HepG2 (cell line): ENCODE results near the gene KDM5D. TPM values are rescaled to one million over a fixed set of nuclear protein-coding genes. Genes with fewer than 3 reads are reported as not detected.

Source experiments
- ATF1 ChIP-seq: IDR thresholded peaks from 2 replicates; pipeline ENCODE4 v1.6.1; 2016; ENCODE audit warnings: mild to moderate bottlenecking, control low read depth
- ATF7-NPFF ChIP-seq: sonication (generic); formaldehyde crosslinking; IDR thresholded peaks from 2 replicates; pipeline ENCODE4 v1.8.1; 2023; ENCODE audit warnings: mild to moderate bottlenecking, low read depth, missing genetic modification reagents, moderate library complexity
- DMAP1 ChIP-seq: IDR thresholded peaks from 2 replicates; pipeline ENCODE4 v1.6.1; 2016
- FOXJ3 ChIP-seq: sonication (generic); formaldehyde crosslinking; IDR thresholded peaks from 2 replicates; pipeline ENCODE4 v1.4.0; 2020; ENCODE audit warnings: missing genetic modification reagents, mild to moderate bottlenecking, borderline replicate concordance
- GTF2F1 ChIP-seq: fragments of 150-350 bp; IDR thresholded peaks from 2 replicates; pipeline ENCODE4 v1.6.1; 2014; ENCODE audit warnings: low read length
- JUN ChIP-seq: sonication (generic); formaldehyde crosslinking; IDR thresholded peaks from 2 replicates; pipeline ENCODE4 v1.4.0; 2020; ENCODE audit warnings: mild to moderate bottlenecking, missing genetic modification reagents
- KDM4B ChIP-seq: sonication (generic); formaldehyde crosslinking; IDR thresholded peaks from 2 replicates; pipeline ENCODE4 v1.4.0; 2020; ENCODE audit warnings: missing genetic modification reagents
- KLF16 ChIP-seq, 2 experiments: sonication (generic) in 1 of 2; formaldehyde crosslinking in 1 of 2; IDR thresholded peaks; 2 replicates each; pipeline versions ENCODE4 v1.6.1 to v1.8.0; 2016 to 2023; ENCODE audit warnings: missing genetic modification reagents in 2 of 2, missing compliant biosample characterization in 1 of 2
- NFYC ChIP-seq: IDR thresholded peaks from 2 replicates; pipeline ENCODE4 v1.6.1; 2016; ENCODE audit warnings: missing genetic modification reagents, missing compliant biosample characterization
- NR1H2 ChIP-seq: sonication (generic); formaldehyde crosslinking; IDR thresholded peaks from 2 replicates; pipeline ENCODE4 v1.8.1; 2022; ENCODE audit warnings: low read depth, missing genetic modification reagents, borderline replicate concordance
- POLR2AphosphoS5 ChIP-seq: IDR thresholded peaks from 2 replicates; pipeline ENCODE4 v1.6.1; 2012; ENCODE audit warnings: low read depth, low read length
- SMYD3 ChIP-seq: sonication (generic); formaldehyde crosslinking; IDR thresholded peaks from 2 replicates; pipeline ENCODE4 v1.8.1; 2023; ENCODE audit warnings: mild to moderate bottlenecking, missing genetic modification reagents
- TCF12 ChIP-seq, 2 experiments: fragments of 450-650 bp in 1 of 2; sonication (generic) in 1 of 2; formaldehyde crosslinking in 1 of 2; IDR thresholded peaks; 2 replicates each; pipeline versions ENCODE4 v1.6.1 to v1.8.0; 2017 to 2022; ENCODE audit warnings: antibody characterized with exemption in 1 of 2, mild to moderate bottlenecking in 1 of 2, missing genetic modification reagents in 1 of 2, moderate library complexity in 1 of 2
- ZNF17 ChIP-seq: sonication (generic); formaldehyde crosslinking; IDR thresholded peaks from 2 replicates; pipeline ENCODE4 v1.5.0; 2020; ENCODE audit warnings: mild to moderate bottlenecking, missing genetic modification reagents
- ZNF326 ChIP-seq: sonication (generic); formaldehyde crosslinking; IDR thresholded peaks from 2 replicates; pipeline ENCODE4 v1.4.0; 2020; ENCODE audit warnings: missing genetic modification reagents, borderline replicate concordance
- ZNF543 ChIP-seq: sonication (generic); formaldehyde crosslinking; IDR thresholded peaks from 2 replicates; pipeline ENCODE4 v1.4.0; 2020; ENCODE audit warnings: mild to moderate bottlenecking, missing genetic modification reagents
- ZNF7 ChIP-seq: IDR thresholded peaks from 2 replicates; pipeline ENCODE4 v1.6.1; 2016; ENCODE audit warnings: missing biosample characterization, missing genetic modification reagents
- ZNF746 ChIP-seq: sonication (generic); formaldehyde crosslinking; IDR thresholded peaks from 2 replicates; pipeline ENCODE4 v1.8.0; 2022; ENCODE audit warnings: mild to moderate bottlenecking, missing genetic modification reagents
- ZNF839 ChIP-seq: sonication (generic); formaldehyde crosslinking; IDR thresholded peaks from 2 replicates; pipeline ENCODE4 v1.4.0; 2020; ENCODE audit warnings: missing genetic modification reagents, mild to moderate bottlenecking, borderline replicate concordance
- polyA plus RNA-seq, 8 experiments: library from polyadenylated mRNA; depleted of rRNA in 3 of 8; stranded (reverse) in 7 of 8; unstranded in 1 of 8; fragments of >200 nt; fragmentation: Illumina TruSeq in 4 of 8; extraction: Trizol in 4 of 8; gene quantifications; 2 replicates each; pipeline versions ENCODE4 v1.2.1 to v1.2.3, GENCODE V29; 2011 to 2016; ENCODE audit warnings: low read depth in 4 of 8, missing spikeins in 1 of 8, mixed read lengths in 1 of 8; ENCODE audit not compliant: insufficient read depth in 1 of 8
- total RNA-seq, 5 experiments: library from RNA; depleted of rRNA; stranded (reverse); fragments of >200 nt; fragmentation: Illumina TruSeq; extraction: Trizol; gene quantifications; 2 replicates each; pipeline ENCODE4 v1.2.3, GENCODE V29; 2016; ENCODE audit warnings: low read depth in 1 of 5
- TF ChIP-seq, protein P1 (sequence below): sonication (generic); formaldehyde crosslinking; conservative IDR thresholded peaks from 2 replicates; pipeline ENCODE4 v1.4.0; 2020; ENCODE audit warnings: missing genetic modification reagents
- TF ChIP-seq, protein P2 (sequence below): IDR thresholded peaks from 2 replicates; pipeline ENCODE4 v1.6.1; 2016
- TF ChIP-seq, protein P3 (sequence below): sonication (generic); formaldehyde crosslinking; IDR thresholded peaks from 2 replicates; pipeline ENCODE4 v1.9.0; 2021; ENCODE audit warnings: missing genetic modification reagents, borderline replicate concordance

The KDM5D gene
- total and polyA plus RNA-seq, 2 of the 13 experiments (the other 11 are each of a cell fraction or from before 2014, with no cell fraction given) = 16.6 to 32.7 TPM

DNA sequence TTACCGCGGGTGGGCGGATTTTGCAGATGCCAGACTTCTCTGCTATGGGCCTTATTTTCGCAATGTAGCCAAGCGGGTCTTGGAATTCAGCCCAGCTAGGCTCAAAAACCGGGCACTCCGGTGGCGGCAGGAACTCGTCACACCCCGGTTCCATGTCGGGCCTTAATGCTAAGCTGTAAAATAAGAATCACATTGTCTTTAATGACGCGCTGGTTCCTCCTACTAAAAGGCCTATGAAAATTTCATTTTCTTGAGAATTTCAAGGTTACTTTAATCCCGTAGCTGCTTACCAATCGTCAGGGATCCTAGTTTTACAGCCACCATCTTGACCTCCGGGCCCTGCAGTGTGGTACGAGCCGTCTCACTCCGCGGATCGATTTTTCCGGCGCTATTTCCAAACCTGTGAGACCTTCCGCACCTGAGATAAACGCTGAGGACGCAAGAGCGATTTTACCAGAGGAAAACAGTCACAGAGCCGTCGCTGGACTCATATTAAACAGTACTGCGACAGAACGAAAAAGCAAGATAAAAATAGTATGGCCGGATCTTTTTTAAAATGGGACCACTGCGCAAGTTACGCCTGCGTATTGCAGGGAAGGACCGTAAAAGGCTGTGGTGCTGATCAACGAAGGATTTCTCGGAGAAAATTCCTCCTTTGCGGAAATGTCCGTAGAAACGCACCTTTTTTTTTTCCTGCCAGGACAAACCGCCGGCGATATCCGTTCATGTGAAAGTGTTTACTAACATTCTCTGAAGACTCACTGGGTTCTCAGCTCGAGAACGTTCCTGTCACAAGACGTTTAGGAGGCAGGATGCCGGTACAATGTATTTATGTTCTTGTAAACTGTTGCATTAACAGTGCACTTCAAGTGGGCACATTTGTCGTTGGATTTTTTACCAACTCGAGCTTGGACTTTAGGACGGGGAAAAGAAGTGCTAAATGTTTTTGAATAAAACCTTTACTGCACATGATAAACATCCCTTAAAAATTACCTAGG is at the start of gene KDM5D (continued):
- TF ChIP-seq TCF12 (IDR thresholded peaks at IDR 0.05) (no peak), TCF12 (CRISPR knock-in tag; IDR thresholded peaks at IDR 0.05) (no peak), ZNF17 (CRISPR knock-in tag) (no peak), ZNF326 (no peak), ZNF7 (CRISPR knock-in tag) (no peak), ATF7-NPFF (CRISPR knock-in tag) (no peak), ZNF543 (CRISPR knock-in tag) (no peak), NFYC (CRISPR knock-in tag) (no peak), DMAP1 (CRISPR knock-in tag) (peak; percentile 51; the same call in 1 of the 2 replicates), FOXJ3 (CRISPR knock-in tag) (no peak), GTF2F1 (no peak), ZNF746 (no peak), JUN (CRISPR knock-in tag) (no peak), KLF16 (CRISPR knock-in tag; IDR thresholded peaks at IDR 0.05) (no peak), ZNF839 (CRISPR knock-in tag) (no peak), ATF1 (CRISPR knock-in tag) (peak; percentile 18; the same call in 1 of the 2 replicates), KDM4B (CRISPR knock-in tag) (no peak; the same call in 1 of the 2 replicates), NR1H2 (no peak), POLR2AphosphoS5 (peak; percentile 54), SMYD3 (CRISPR knock-in tag) (no peak)
- TF ChIP-seq, protein P1, sequence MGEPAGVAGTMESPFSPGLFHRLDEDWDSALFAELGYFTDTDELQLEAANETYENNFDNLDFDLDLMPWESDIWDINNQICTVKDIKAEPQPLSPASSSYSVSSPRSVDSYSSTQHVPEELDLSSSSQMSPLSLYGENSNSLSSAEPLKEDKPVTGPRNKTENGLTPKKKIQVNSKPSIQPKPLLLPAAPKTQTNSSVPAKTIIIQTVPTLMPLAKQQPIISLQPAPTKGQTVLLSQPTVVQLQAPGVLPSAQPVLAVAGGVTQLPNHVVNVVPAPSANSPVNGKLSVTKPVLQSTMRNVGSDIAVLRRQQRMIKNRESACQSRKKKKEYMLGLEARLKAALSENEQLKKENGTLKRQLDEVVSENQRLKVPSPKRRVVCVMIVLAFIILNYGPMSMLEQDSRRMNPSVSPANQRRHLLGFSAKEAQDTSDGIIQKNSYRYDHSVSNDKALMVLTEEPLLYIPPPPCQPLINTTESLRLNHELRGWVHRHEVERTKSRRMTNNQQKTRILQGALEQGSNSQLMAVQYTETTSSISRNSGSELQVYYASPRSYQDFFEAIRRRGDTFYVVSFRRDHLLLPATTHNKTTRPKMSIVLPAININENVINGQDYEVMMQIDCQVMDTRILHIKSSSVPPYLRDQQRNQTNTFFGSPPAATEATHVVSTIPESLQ (CRISPR knock-in tag) = no peak
- TF ChIP-seq, protein P2, sequence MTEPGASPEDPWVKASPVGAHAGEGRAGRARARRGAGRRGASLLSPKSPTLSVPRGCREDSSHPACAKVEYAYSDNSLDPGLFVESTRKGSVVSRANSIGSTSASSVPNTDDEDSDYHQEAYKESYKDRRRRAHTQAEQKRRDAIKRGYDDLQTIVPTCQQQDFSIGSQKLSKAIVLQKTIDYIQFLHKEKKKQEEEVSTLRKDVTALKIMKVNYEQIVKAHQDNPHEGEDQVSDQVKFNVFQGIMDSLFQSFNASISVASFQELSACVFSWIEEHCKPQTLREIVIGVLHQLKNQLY (CRISPR knock-in tag) = no peak
- TF ChIP-seq, protein P3, sequence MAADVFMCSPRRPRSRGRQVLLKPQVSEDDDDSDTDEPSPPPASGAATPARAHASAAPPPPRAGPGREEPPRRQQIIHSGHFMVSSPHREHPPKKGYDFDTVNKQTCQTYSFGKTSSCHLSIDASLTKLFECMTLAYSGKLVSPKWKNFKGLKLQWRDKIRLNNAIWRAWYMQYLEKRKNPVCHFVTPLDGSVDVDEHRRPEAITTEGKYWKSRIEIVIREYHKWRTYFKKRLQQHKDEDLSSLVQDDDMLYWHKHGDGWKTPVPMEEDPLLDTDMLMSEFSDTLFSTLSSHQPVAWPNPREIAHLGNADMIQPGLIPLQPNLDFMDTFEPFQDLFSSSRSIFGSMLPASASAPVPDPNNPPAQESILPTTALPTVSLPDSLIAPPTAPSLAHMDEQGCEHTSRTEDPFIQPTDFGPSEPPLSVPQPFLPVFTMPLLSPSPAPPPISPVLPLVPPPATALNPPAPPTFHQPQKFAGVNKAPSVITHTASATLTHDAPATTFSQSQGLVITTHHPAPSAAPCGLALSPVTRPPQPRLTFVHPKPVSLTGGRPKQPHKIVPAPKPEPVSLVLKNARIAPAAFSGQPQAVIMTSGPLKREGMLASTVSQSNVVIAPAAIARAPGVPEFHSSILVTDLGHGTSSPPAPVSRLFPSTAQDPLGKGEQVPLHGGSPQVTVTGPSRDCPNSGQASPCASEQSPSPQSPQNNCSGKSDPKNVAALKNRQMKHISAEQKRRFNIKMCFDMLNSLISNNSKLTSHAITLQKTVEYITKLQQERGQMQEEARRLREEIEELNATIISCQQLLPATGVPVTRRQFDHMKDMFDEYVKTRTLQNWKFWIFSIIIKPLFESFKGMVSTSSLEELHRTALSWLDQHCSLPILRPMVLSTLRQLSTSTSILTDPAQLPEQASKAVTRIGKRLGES (CRISPR knock-in tag) = no peak
